Measurements from ENCODE around the gene PRKAG1.
A peak's percentile ranks its signal among the peaks of the same experiment; 100 is the strongest.
"Not testable (repeated sequence)": the region's sequence is repeated elsewhere in the genome, so short reads cannot be mapped to it uniquely, and the experiment has no call there.

Gene PRKAG1

DNA sequence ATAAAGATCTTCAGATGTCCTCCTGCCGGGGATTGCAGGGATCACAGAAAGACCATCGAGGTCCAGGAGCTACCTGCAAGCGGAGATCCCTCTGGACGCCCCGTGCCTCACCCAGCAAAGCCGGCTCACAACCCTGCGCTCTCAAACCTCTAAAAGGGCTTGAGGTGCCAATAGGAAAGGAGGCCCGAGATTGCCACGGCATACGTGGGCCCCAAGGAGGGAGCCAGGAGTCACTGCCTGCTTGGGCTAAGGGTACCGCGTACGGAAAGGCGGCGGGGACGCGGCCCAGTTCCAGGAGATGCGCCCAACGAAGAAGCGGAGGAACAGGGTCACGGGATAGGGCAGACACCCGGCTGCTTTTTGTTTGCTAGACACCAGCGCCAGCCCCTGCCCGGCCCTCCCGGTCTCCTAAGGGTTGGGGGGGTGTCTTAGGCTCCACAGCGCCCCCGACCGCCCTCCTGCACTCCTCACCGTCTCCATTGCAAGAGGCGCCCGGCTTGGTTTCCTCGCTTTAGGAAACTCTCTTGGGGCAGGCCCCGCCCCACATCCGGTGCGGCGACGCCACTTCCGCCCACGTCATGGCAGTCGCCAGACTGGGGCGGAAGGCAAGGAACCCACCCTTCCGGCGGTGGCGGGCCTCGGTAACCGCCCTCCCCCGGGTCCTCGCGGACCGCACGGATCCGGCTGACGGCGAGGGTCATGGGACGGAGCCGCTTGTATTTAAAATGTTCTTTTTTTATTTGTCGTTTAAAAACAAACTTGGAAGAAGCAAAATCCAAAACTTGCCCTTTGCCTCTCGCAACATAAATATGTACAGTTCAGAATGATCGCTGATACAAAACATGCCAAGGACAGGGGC lies at the start of gene PRKAG1:
Gene PRKAG1 (minus strand): TSS at position 516 of the 859 bp plus-strand sequence. CDS start 36 bp downstream, at position 480.
- peak; percentile 97 for DNase-seq (ENCODE audit: low spot score)

DNA sequence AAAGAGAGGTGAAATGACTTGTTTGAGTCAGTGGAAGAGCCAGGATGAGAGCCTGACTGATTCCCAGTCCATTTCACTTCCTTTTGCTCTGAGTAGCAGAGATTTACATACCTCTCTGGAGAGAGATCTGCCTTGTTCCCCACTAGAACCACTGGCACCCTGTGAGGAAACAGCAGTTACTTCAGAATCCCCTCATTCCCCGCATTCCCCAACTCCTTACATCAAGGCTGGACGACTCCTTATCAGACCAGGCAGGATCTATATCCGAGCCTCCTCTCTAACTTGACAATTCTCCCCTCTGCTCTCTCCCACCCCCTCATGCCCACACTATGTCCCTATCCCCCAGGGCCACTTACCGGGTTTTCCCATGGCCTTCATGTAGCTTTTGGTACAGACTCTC lies 47.5 kb upstream of the PRKAG1 start:
- no peak for DNase-seq (ENCODE audit: low spot score)

DNA sequence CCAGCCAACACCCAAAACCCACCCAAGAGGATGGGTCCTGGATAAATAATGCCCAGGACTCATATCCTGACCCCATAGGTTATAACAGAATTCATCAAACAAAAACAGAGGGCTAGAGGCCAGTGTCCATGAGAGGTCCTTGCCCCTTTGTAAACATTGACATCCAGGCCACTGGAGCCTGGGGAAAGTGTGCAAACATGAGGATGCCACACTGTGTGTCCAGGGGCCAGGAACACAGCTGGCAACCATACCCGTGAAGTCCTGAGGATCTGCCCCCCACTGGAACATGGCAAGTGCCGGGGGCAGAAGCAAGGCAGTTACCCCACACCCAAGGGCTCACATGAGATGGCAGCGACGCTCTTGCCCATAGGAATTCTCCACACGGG lies 46.2 kb upstream of the PRKAG1 start:
- DNase-seq (ENCODE audit: low spot score): no peak

DNA sequence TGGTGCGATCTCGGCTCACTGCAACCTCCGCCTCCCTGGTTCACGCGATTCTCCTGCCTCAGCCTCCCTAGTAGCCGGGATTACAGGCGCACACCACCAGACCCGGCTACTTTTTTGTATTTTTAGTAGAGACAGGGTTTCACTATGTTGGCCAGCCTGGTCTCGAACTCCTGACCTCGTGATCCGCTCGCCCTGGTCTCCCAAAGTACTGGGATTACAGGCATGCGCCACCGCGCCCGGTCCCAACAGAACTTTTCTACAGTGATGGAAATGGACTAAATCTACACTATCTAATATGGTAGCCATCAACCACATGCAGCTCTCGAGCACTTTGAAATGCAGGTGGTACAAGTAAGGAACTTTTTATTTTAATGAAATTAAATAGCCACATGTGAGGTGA lies 43.3 kb upstream of the PRKAG1 start:
- DNase-seq (ENCODE audit: low spot score): not testable (repeated sequence)

DNA sequence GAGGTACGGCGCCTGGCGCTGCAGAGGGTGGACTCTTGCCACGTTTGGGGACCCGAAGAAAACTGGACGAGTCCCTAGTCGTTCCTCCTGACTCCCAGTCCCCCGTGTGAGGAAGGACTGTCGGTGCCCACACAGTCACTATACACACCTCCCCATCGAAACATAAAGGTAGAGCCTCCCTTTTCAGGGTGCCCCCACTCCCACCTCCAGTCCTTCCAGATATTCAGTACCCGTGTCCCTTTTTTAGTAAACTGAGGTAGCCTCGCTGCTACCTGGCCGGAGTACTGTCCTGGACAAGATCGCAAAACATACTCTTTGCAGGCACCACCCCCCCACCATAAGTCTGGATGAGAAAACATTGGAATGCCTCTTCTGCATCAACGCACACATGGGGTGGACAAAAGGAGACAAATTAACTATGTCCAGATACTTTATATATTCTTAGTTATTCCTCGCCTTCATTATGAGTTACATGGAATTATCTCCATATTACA lies 42.6 kb upstream of the PRKAG1 start:
- DNase-seq (ENCODE audit: low spot score): no peak

DNA sequence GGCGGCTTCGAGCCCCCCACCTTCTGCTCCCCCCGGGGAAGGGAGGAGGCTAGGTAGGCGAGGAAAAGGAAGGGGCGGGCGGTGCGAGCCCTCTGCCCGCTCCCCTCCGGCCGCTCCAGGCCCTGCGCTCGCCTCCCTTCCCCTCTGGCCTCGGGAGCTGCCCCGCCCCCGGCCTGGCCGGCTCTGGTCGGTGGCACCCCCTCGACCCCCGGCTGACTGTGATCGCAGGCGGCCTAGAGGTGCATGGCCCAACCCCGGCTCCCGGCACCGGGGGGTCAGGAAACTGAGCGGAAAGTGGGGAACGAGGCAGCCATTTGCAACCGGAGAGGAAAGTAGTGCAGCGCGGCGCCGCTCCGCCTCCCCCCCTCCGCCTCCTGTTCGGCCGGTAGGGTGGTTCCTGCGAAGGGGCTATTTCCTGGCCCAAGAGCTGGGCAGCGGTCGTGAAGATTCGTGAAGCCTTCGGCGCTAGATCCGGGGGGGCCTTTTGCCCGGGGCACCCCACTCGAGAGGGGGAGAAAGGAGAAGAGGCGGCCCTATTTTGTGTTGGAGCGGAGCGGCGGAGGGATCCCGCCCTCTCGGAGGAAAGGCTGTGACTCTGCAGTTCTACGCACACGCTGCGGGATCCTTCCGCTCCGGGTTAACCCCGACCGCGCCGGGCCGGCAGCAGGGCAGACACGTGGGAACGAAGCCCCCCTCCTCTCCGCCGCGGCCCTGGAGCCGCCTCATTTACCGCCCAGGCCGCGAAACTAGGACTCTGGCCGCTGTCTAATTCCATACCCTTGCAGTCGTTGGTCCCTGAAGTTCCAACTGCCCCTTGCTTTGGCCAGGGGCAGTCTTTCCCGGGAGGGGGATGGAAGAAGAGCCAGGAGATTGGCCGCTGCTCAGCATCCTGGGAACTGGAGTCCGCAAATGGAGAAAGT lies 41.9 kb upstream of the PRKAG1 start, which contains the start of gene KMT2D:
Gene KMT2D (minus strand): TSS at position 558 of the 920 bp plus-strand sequence. CDS start 5,470 bp downstream, outside the sequence.
- DNase-seq (ENCODE audit: low spot score): peak; percentile 84

DNA sequence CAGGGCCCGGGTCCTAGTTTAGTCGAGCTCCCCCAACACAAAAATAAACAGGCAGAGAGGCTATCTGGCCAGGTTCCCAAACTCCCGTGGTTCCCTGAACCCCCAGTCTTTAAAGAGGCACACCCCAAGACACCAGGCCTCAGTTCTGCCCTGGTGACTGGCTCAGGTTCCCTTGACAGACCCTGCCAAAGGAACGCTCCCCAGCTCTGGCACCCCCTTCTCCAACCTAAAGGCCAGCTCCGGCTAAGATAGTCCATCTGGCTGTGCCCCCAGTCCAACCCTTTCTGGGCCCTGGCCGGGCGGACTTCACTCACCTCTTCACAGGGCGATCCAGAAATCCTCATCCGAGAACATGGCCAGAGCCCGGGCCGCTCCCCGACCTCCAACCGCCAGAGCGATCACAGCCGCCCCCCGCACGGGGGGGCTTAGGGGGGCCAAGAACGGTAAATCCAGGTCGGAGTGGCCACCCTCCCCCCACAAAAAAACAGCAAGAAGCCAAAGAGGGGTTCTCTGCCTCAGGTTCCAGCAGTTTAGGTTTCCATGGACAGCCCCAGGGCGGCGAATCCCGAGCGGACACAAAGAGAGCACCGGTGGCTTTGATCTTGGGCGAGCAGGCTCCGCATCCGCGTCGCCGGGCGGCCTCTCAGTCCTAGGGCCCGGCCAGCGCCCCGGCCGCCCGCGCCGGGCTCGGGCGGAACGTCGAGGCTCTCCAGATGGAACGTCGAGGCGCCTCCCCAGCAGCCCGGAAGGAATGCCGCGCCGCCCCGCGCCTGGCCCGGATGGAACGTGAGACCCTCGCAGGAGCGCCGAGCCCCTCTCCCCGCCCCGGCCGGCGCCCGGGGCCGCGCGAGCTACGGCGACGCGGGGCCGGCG lies 41.0 kb upstream of the PRKAG1 start:
- DNase-seq (ENCODE audit: low spot score): no peak

DNA sequence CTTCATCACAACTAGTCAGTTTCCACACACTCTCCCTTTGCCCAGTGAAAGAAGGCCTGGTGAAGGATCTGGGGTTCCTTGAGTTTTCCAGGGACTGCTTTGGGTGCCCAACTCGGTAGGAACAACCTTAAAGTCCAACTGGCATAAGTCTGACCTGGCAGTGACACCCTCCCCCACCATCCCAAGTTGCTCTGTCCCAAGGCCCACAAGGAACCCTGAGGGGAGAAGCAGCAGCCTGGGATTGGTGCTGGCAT lies 40.4 kb upstream of the PRKAG1 start:
- DNase-seq (ENCODE audit: low spot score): no peak

DNA sequence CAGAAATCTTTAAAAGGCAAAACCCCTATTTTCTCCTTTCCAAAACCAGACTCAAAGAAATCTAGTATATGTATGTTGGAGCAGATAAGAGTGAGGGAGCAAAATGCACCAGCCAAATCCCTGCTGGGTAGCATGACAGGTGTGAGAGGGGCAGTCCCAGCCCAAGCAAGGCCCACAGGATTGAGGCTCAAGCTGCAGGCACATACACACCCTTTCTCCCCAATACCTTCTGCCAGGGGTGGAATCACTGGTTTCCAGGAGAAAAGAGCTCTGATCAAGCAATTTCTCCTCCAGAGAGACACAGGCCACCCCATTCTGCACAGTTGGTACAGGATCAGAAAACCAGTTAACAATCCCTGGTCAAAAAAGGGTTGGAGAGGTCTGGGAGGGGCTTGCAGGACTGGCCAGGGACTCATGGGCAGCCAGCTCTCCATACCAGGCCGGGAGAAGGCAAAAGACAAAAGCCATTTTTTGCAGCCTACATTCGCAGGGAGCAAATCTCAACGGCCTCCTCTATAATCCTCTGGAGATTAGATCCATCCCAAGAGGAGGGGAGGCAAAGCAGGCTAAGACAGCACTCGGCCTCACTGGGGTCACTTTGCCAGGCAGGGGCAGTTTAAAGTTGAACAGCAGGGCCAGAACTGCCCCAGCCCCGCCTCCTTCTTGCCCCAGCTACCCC lies 39.9 kb upstream of the PRKAG1 start:
- DNase-seq (ENCODE audit: low spot score): no peak

DNA sequence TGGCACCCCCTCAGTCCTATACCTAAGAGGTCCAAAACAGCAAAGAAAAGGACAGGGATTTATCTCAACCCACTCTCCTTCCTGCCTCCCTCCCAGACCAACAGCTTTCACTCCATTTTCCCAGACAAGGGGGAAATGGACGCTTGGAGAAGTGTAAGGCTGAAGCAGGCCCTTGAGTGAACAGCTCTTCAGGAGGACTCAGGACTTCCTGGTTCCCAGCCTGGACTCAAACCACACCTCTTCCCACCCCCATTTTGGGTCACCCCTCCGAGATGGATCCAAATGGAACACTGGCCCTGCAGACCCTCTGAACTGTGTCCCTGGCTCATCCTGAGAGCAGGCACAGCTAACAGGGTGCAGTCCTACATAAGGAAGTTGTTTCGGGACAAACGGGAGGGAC lies 39.3 kb upstream of the PRKAG1 start:
- no peak for DNase-seq (ENCODE audit: low spot score)

DNA sequence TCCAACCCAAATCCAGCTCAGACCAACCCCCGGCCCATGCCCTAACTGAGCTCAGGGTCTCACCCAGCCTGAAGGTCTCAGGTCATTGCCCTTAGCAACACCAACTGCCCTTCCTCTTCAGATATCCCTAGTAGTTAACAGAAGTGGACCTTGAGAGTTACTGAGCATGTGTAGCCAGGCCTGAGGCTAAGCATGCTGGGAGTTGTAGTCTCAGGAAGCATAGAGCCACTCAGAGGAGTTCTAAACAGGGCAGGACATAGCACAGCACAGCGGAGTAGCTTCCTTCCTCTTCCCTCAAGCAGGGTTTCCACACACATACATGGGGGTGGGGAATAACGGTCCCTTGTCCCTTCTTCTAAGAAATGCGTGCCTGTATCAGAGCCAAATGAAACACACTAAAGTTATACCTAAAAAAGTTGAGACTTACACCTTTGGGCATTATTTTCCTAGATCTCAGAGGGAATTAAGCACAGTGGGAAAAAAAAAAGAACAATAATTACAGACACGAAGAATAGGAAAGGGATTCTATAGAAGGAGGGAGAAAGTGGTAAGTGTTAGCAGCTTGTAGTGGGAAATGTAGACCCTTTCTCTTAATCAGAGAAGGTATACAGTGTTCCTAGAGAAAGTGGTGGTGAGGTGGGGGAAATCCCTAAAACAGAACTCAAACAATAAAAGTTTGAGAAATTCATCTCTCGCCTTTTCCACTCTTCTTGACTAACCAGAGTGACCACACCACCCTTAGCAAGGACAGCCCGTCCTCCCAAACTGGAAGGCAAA lies 37.6 kb upstream of the PRKAG1 start:
- DNase-seq (ENCODE audit: low spot score): peak; percentile 90

DNA sequence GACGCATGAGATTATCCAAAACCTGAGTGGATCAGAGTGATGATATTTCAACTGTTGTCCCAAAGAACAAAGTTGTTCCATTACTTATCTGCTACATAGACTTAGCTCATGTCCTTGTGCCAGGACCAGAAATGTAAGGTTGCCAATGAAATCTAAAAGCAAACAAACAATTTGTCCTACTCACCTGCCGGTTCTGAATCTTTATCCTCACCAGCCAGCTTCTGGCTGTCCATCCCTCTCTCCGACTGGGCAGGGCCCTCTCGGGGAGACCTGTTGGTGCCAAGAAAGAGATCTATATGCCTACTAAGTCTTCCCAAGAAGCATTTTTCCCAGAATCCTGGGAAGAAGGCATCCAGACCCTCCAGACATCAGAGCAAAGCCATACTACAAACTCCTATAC lies 36.5 kb upstream of the PRKAG1 start:
- DNase-seq (ENCODE audit: low spot score): no peak

DNA sequence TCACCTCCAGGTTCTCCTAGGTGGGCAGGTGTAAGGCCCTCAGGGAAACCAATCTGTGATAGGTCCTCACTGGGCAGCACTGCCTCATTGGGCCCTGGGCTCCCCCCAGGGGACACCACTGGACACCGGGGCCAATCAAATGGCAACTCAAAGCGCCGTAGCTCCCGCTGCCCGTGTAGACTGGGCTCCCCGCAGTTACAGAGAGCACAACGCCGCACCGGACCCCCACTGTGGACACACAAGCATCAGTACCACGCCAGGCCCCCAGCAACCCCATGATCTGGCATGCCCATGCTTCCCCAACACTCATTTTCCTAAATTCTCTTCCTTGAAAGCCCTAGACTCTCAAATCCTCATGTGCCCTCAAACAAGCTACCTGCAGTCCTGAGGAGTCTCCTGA lies 35.9 kb upstream of the PRKAG1 start:
- DNase-seq (ENCODE audit: low spot score): no peak

DNA sequence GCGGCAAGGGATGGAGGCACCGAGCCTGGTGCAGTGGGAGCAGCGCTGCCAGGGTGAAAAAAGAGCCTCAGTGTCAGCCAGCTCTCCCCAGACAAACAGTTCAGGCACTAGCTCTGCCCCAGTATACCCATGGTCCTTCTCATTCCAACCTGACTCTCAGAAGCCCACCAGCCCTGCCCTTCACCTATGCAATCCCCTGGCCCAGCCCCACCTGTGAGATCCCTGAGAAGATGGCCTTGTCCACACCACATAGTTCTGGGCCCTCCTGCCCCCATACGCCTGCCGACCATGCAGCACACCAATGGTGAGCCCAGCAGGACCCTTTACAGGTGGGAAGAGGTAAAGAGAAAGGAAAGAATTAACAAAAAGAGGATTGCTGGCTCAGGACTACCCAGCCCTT lies 35.5 kb upstream of the PRKAG1 start:
- no peak for DNase-seq (ENCODE audit: low spot score)

DNA sequence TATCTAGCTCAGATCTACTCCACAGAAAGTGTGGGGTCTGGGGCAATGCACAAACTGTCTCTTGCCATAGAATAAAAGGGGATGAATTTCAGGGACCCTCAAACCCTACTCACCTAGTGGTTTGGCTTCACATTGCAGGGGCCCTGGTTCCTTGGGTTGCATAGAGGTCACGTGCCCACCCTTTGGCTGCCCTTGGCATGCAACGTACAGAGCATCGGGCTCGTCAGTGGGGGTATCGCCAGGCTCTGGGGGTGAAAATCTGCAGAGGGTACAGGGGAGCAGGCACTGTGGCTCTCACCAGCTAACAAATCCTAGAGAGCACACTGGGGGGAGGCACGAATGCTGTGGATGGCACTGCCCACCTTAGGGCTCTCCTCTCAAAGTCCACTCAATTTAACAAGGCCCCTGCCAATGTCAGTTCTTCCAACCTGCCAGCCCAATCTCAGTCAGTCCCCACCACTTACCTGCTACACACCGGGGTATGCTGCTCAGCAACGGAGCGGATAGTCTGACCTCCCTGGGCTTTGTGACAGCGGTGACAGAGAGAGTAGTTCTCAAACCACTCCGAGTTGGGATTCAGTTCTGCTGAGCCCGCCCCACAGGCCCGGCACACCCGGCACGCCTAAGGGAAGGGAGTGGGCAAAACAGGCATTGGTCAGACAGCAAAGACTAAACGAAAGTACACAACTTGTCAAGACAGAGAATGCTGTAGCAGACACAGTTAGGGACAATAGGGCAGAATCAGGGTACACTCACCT lies 34.1 kb upstream of the PRKAG1 start:
- no peak for DNase-seq (ENCODE audit: low spot score)

DNA sequence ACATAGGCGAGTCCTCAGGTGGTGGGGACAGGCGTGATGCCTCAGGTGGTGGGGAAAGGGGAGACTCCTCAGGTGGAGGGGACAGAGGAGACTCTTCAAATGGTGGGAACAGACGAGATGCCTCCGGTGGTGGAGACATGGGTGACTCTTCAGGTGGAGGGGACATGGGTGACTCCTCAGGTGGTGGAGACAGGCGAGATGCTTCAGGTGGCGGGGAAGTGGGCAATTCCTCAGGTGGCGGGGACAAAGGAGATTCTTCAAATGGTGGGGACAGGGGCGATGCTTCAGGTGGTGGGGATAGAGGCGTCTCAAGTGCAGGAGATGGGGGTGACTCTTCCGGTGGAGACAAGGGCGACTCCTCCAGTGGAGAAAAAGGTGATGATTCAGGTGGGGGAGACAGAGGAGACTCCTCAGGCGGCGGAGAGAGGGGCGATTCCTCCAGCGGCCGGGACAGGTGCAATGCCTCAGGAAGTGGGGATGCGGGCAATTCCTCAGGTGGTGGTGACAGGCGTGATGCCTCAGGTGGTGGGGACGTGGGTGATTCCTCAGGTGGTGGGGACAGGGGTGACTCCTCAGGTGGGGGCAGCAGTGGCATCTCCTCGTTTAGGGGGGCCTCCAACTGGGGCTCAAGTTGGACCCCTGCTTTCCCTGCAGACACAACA lies 33.3 kb upstream of the PRKAG1 start:
- DNase-seq (ENCODE audit: low spot score): no peak

DNA sequence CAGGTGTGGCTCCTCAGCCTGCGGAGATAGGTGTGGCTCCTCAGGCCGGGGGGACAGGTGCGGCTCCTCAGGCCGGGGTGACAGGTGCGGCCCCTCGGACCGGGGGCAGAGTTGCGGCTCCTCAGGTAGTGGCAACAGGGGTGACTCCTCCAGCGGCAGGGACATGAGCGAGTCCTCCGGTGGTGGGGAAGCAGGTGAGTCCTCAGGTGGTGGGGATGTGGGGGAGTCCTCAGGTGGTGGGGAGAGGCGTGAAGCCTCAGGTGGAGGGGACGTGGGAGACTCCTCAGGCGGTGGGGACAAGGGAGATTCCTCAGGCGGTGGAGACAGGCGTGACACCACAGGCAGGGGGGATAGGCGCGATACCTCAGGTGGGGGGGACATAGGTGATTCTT lies 32.8 kb upstream of the PRKAG1 start:
- DNase-seq (ENCODE audit: low spot score): no peak

DNA sequence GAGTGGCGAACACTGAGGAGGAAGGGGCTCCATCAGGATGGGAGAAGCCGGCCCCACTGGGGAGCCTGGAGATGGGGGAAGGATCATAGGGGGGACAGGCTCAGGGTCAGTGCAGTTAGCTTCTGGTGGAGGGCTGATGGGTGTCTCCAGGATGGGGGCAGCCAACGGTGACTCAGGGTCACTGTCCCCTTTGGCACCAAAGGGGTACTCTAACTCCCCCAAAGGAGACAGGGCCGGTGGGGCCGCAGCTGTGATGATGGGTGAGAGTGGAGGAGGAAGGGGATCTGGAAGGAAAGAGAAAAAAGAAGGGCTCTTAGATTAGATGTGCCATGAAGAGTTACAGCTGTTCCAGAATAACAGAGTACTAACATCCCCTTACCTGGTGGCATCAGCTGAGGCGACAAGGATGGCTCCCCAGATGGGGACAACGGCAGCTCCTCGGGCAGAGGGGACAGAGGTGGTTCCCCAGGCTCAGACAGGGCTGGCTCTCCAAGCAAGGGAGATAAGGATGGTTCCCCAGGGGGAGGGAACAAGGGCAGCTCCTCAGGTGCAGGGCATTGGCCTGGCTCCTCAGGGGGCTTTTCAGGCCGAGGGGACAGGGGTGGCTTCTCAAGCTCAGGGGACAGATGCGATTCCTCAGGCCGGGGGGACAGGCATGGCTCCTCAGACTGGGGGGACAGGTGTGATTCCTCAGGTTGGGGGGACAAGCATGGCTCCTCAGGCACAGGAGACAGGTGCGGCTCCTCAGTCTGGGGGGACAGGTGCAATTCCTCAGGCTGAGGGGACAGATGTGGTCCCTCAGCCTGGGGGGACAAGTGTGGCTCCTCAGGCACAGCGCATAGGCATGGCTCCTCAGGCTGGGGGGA lies 32.2 kb upstream of the PRKAG1 start:
- no peak for DNase-seq (ENCODE audit: low spot score)
